Inflammatory macrophage treated with lipopolysaccharide for 1 hour (primary cell): ENCODE measurements around the gene LTB4R.

Source experiments
- DNase-seq, 2 donors: peaks; one replicate each; pipeline ENCODE4 v3.0.0-alpha.2; 2020 to 2022

The LTB4R gene

GRCh38 chr14:24310646-24311604 lies at the start of gene LTB4R:
LTB4R (plus strand) TSS chr14:24311502; CDS start chr14:24315652, 4,150 bp downstream.
- DNase-seq, result no peak

DNA sequence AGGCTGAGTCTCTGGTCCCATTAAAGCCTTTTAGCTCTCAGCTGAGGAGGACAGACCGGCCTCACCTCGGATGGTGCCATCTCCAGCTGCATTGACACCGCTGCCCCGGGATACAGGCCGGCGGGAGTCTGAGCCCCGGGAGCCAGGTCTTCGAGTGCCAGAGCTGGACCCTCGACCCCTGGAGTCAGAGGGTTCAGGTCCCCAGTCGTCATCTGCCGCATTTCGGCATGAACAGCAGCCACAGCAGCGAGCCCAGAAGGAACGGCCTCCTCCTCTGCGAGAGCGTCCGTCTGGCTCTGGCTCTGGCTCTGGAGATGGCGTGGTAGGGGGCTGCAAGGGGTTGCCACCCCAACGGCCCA lies 49.4 kb upstream of the LTB4R start:
- no peak for DNase-seq

- DNase-seq, result no peak
These were observed 48.2 kb upstream of the LTB4R start, which contains the start of gene TGM1 for GRCh38 chr14:24262821-24263733. TGM1 (minus strand) TSS chr14:24263177; CDS start chr14:24262352, 825 bp downstream.

- no peak for DNase-seq
These were observed 47.5 kb upstream of the LTB4R start for GRCh38 chr14:24263848-24264247.

GRCh38 chr14:24264298-24264697 lies 47.0 kb upstream of the LTB4R start:
- DNase-seq, result no peak

GRCh38 chr14:24266344-24267244 lies 44.7 kb upstream of the LTB4R start:
- no peak for DNase-seq

DNA sequence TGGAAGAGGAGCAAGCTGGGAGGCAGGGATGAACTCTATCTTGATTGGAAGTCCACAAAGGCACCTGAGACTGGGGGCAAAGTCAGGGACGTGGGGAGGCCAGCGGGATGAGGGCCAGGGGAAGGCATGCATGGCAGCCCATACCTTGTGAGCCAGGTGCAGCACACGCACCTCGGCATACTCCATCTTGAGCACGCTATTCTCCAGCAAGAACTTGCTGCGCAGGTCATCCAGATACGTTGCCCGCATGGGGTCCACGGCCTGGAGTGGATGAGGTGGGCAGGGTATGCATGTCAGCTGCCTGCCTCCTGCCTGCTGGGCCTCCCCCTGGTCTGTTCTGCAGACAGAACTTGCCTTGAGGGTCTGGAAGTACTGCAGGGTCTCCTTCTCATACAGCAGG lies 43.8 kb upstream of the LTB4R start:
- DNase-seq, result no peak

GRCh38 chr14:24268225-24268624 lies 43.1 kb upstream of the LTB4R start:
- DNase-seq, result no peak

- no peak for DNase-seq
These were observed 41.9 kb upstream of the LTB4R start for GRCh38 chr14:24269368-24269767.

DNA sequence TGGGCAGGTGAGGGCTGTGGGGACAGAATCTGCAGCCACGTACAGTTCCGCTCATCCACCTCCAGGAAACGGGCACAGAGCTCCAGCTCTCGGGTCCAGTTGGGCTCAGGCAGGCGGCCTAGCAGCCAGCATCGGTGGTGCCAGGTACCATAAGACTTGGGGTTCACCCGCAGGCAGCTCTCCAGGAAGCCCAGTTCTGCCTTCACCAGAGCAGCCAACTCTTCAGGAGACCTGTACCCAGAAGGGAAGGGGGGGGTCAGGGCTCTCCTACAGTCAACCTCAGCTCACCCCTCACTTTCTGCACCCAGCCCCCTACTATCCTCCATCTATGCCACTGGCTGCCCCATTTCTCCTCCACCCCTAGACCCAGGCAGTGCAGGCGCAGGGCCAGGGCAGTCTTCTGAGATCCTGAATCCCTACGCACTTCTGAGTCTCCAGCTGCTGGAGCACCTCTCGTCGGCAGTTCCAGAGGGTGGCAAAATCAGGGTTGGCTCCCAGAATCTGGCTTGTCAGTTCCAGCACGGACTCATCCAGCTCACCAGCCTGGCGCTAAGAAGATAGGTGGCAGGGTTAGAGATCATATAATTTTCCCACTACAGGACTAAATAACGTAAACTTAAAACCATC lies 41.3 kb upstream of the LTB4R start:
- DNase-seq, result no peak

DNA sequence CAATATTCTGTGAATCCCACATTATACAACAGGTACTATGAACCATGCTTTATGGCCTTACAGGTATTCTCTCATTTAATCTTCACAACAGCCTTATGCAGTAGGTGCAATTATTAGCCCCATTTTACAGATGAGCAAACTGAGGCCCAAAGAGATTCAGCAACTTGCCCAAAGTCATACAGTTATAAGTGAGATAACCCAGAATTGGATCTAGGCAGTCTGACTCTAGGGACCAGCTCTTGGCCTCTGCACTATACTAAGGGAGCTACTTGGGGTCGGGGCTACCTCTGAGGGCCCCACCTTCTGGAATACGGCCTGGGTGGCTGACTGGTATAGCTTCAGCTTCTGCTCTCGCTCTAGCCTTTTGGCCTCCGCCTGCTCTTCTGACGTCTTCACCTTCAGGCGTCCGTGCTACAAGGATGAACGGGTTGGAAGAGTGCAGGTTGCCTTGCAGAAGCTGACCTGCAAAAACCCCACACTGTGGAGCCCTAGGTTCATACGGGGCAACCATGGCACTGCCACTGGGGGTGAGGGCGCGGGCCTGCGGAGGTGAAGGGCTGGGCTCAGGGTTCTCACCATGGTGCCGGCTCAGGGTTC lies 40.7 kb upstream of the LTB4R start:
- DNase-seq, result no peak

DNA sequence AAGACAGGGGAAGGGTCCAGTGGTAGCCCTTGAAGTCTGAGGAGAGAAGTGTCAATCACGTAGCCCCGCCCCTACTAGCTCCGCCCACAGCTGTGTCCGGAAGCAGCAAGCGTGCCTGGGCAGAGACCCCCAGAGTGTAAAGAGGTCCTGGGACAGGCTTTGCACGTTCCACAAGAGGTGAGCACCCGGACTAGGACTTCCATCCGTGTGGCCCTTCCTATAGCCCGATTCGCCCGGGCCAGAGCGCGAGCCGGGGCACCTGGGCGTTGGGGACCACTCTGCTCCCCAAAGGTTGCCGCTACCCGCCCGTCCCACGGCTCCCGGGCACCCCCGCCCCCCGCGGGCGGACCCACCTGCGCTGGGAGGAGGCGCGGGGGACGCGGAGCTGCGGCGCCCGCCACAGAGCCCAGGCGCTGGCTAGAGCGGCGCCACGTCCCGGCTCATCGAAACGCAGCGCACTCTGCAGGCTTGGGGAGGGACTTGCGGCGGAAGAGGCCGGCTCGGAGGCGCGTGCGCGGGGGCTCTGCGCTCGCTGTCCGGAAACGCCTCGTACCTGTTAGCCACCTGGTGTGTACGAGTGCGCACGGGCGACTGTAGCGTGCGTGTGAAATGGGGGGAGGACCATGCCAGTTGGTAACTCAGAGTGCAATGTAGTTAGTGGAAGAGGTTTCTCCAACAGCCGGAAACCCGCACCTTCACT lies 40.0 kb upstream of the LTB4R start, which contains the start of gene RABGGTA:
Gene RABGGTA (minus strand): TSS at position 464 of the 700 bp plus-strand sequence. CDS start 482 bp downstream, outside the sequence.
- peak; percentile 70 to 85 for DNase-seq

DNA sequence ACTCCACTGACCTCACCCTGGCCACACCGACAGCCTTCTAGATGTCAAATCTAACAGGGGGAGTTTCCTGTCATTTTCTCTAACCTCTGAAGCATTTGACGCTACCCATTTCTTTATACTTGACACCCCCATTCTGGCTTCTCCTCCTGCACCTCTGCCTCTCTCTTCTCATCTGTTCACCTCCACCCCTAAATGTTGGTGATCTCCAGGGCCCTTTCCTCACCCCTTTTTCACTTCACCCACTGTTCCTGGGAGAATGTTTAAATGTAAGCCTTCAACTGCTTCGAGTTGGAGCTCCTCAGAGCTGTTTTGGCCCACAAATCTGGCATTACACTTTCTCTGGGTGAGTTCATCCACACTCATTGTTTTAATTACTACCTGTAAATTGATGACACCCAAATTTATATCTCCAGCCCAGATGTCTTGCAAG lies 39.5 kb upstream of the LTB4R start:
- no peak for DNase-seq

DNA sequence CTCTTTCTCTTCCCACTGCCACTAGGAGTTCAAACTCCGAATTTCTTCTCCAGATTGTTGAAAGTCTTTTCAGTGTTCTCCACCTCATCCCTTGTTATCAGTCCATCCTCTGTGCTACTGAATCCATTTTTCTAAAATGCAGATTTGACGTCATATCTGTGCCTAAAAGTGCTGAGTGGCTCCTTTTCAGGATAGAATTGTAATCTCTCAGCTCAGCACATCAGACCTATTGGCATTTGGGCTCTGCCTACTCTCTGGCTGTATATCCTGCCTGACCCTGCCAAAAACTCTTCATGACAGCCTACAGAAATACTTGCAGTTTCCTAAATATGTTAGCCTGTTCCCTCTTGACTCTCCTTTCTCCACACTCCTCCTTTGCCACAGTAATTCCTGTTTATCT lies 38.8 kb upstream of the LTB4R start:
- DNase-seq, result no peak

- DNase-seq, result peak; percentile 45 to 56
These were observed 37.8 kb upstream of the LTB4R start for GRCh38 chr14:24273422-24273998.

GRCh38 chr14:24274101-24274543 lies 37.2 kb upstream of the LTB4R start:
- DNase-seq, result peak; percentile 79 to 85

DNA sequence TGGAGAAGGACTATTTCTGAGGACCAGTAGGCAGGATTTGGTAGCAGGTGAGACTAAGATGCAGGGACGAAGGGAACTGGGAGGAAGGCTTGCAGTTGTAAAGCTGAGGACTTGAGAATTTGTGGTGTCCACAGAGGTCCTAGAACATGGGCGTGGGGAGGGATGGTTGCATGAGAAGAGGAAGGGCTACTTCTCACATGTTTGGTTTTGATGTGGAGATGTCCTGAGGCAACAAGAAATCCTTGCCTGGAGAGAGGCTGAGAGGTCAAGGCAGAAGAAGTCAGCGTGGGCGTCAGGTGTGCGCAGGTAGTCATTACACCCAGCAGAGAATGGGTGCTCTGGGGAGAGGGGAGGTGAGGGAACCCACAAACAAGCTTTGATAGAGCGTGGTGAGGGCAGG lies 34.2 kb upstream of the LTB4R start:
- peak in 1 of 2 donors; percentile 35 for DNase-seq

DNA sequence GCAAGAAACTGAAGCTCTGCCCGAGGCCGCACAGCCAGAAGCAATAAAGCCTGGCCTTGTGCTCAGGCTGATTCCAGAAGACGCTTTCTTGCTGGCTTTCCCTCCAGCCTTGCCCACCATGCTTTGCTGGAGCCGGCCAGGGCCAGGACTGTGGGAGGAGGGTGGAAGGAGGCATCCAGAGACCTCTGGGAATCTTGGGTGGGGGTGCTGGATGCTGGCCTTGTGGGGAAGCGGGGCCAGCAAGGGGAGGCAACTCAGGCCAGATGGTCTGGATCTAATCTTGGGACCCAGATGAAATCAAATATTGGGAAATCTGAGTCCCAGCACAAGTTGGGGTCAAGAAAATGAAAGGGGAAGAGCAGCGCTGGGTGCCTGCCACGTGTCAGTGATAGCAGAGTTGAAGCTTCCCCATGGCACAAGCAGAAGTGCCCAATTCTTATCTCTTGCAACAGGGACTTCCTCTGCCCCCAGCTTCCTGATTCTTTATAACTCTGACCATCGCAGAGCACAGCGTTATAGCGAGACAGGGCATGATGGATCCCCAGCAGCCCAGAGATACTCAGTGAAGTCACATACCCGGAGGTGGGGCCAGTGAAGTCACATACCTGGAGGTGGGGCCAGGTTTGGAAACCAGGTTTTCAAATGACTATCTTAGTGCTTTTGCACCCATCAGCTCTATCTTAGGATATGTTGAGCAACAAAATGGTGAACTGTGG lies 33.5 kb upstream of the LTB4R start:
- DNase-seq, result peak; percentile 77 to 88

- no peak for DNase-seq
These were observed 32.9 kb upstream of the LTB4R start for GRCh38 chr14:24278424-24278823.
